Measurements from ENCODE around the gene ZMYM1.

DNA sequence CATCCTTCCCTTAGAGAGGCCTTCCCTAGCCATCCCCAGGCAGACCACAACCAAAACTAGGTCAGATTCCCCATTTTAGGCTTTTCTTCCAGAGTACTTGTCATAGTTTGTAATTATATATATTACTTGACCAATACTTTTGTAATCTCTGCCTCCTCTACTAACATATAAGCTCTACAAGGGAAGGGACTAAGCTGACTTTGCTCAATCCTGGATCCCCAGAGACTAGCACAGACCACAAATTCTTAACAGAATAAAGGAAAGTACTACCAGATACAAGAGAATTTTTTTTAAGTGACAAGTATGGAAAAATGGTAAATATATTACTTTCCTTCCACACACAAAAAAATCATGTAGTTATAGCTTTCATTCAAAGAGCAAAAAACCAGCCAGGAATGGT is 49.4 kb upstream of the ZMYM1 start:
- TF ChIP-seq, protein P1, sequence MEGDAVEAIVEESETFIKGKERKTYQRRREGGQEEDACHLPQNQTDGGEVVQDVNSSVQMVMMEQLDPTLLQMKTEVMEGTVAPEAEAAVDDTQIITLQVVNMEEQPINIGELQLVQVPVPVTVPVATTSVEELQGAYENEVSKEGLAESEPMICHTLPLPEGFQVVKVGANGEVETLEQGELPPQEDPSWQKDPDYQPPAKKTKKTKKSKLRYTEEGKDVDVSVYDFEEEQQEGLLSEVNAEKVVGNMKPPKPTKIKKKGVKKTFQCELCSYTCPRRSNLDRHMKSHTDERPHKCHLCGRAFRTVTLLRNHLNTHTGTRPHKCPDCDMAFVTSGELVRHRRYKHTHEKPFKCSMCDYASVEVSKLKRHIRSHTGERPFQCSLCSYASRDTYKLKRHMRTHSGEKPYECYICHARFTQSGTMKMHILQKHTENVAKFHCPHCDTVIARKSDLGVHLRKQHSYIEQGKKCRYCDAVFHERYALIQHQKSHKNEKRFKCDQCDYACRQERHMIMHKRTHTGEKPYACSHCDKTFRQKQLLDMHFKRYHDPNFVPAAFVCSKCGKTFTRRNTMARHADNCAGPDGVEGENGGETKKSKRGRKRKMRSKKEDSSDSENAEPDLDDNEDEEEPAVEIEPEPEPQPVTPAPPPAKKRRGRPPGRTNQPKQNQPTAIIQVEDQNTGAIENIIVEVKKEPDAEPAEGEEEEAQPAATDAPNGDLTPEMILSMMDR (IDR thresholded peaks at IDR 0.05), result no peak
- TF ChIP-seq POLR2A (IDR thresholded peaks at IDR 0.05), result no peak

Data from heart left ventricle (tissue), 13 donors.